ENCODE results near the gene NPFFR1.

GRCh38 chr10:70319824-70320223 is 36.0 kb upstream of the NPFFR1 start:
- TF ChIP-seq POLR2AphosphoS5 (IDR thresholded peaks at IDR 0.05; ENCODE audit: insufficient read depth in 1 of 2, low read depth in 1 of 2) (no peak), POLR2A (IDR thresholded peaks at IDR 0.05) (no peak)
